Large intestine (tissue), 3 donors: ENCODE data around the gene SRGAP2C. TPM values are rescaled to one million over a fixed set of nuclear protein-coding genes. Genes with fewer than 3 reads are reported as not detected.
"Not testable (repeated sequence)": the region's sequence is repeated elsewhere in the genome, so short reads cannot be mapped to it uniquely, and the experiment has no call there.

Experiments used
- DNase-seq, 2 donors: peaks; one replicate each; pipeline versions ENCODE4 v3.0.0 to v3.0.0-alpha.2; 2013
- H3K27ac ChIP-seq: one replicate; pipeline ENCODE4 v1.5.1; 2013; ENCODE audit warnings: low read length
- H3K27me3 ChIP-seq: 2 replicates; pipeline ENCODE4 v1.6.1; 2013; ENCODE audit warnings: low read length; ENCODE audit not compliant: control insufficient read depth, insufficient read depth
- H3K36me3 ChIP-seq: 2 replicates; pipeline ENCODE4 v1.6.1; 2013; ENCODE audit warnings: low read length; ENCODE audit not compliant: control insufficient read depth, insufficient read depth
- H3K4me1 ChIP-seq: one replicate; pipeline ENCODE4 v1.6.1; 2013; ENCODE audit warnings: low read length; ENCODE audit not compliant: control insufficient read depth, insufficient read depth
- H3K4me3 ChIP-seq: one replicate; pipeline ENCODE4 v1.5.1; 2013; ENCODE audit warnings: low read length
- H3K9me3 ChIP-seq: one replicate; pipeline ENCODE4 v1.6.1; 2013; ENCODE audit warnings: mild to moderate bottlenecking, low read depth, low read length, moderate library complexity; ENCODE audit not compliant: control insufficient read depth
- WGBS: methylation state at CpG from one replicate; pipeline ENCODE4 v1.1.5; 2013; ENCODE audit warnings: low lambda C conversion rate; ENCODE audit not compliant: insufficient coverage; 5-methylcytosine and 5-hydroxymethylcytosine counted together
- polyA plus RNA-seq: library from polyadenylated mRNA; unstranded; fragments of 120-200 nt; gene quantifications from one replicate; pipeline ENCODE4 v1.2.1, GENCODE V29; 2013

SRGAP2C gene
- polyA plus RNA-seq, 1 donor = 6.6 TPM

- no CpG with 5 or more reads among the region's 5 CpGs for WGBS
- DNase-seq, H3K27ac ChIP-seq: not testable (repeated sequence)
These were observed 194.0 kb downstream of the SRGAP2C start for GRCh38 chr1:121378757-121379156.

DNA sequence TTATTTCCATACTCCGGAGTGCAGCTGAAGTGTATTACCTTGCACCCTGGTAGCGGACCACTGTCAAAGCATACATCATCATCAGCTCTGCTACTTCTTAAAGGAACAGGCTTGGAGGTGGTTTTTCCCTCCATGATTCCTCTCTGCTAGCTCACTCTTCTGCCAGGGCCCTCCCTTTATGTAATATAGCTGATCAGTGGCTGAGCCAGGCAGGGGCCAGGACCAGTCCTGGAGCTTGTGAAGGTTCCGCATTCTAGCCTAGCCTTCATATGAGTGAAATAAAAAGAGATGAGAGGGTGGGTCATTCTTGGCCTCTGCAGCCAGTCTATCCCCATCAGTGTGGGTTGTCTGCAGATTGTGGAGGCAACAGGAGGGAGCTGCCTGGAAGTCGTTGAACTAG lies 200.0 kb downstream of the SRGAP2C start:
- not testable (repeated sequence) for H3K36me3 ChIP-seq, H3K4me3 ChIP-seq, H3K4me1 ChIP-seq, H3K9me3 ChIP-seq, H3K27me3 ChIP-seq, DNase-seq, H3K27ac ChIP-seq
- WGBS = no CpG with 5 or more reads among the region's 4 CpGs

More at GRCh38 chr1:121378757-121379156, 194.0 kb downstream of the SRGAP2C start:
- not testable (repeated sequence) for H3K36me3 ChIP-seq, H3K27me3 ChIP-seq, H3K4me3 ChIP-seq, H3K4me1 ChIP-seq, H3K9me3 ChIP-seq

DNA sequence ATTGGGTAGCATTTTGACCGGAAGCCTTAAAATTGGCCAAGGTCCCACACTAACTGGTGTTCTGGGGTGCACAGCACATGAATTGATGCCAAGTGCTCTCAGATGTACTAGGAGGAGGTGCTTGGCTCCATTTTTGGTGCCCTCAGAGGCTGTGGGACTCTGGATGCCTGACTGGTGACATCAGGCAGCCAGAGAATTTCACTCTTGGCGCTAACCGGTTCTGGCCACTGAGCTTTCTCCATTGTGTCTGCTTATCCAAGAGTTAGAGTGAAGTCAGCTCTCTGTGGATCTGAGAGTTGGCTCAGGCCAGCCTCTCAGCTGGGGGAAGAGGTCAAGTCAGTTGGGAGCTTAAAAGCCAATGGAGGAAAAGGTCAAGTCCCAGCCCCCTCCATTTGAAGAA lies 200.4 kb downstream of the SRGAP2C start:
- no CpG with 5 or more reads among the region's 3 CpGs for WGBS
- DNase-seq, H3K27me3 ChIP-seq, H3K4me1 ChIP-seq, H3K9me3 ChIP-seq, H3K36me3 ChIP-seq, H3K4me3 ChIP-seq, H3K27ac ChIP-seq: not testable (repeated sequence)

DNA sequence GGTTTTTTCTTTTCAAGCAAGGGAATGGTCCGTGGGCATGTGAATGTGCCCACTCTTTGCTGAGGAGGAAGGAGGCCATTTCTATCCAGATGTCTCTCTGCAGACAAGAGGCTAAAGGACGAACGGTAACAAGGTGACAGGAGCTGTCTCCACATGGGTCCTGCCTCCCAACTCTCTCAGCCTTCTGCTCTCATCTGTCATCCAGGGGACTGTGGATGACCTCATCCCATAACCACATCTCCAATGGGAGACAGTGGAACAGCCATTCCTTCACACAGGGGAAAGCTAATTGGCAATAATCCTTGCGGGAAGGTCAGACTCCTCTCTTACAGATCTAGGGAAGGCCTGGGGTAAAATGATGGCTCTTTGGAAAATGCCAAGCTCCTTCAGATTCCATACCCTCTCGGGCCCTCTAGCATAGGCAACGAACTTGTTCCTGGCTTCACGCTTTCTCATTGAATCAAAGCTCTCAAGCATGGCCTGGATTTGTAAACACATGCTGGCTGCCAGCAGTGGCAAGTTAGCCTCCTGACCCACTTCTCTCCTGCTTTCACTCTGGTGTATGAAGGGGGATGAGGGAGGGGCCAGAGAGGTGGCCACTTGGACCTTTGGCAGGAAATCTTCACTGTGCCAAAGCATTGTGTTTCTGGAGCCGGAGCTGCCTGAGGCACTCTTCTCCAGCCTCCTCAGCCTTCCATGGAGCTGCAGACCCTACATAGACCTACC lies 201.0 kb downstream of the SRGAP2C start:
- H3K4me3 ChIP-seq, DNase-seq: not testable (repeated sequence)

GRCh38 chr1:121386319-121386948 lies 201.7 kb downstream of the SRGAP2C start:
- DNase-seq, H3K27me3 ChIP-seq, H3K9me3 ChIP-seq, H3K36me3 ChIP-seq, H3K4me1 ChIP-seq, H3K4me3 ChIP-seq, H3K27ac ChIP-seq: not testable (repeated sequence)
- WGBS = no CpG with 5 or more reads among the region's 8 CpGs

More for the DNA sequence above, 201.0 kb downstream of the SRGAP2C start:
- no CpG with 5 or more reads among the region's 8 CpGs for WGBS
- H3K9me3 ChIP-seq, H3K36me3 ChIP-seq, H3K4me1 ChIP-seq, H3K27ac ChIP-seq, H3K27me3 ChIP-seq: not testable (repeated sequence)

DNA sequence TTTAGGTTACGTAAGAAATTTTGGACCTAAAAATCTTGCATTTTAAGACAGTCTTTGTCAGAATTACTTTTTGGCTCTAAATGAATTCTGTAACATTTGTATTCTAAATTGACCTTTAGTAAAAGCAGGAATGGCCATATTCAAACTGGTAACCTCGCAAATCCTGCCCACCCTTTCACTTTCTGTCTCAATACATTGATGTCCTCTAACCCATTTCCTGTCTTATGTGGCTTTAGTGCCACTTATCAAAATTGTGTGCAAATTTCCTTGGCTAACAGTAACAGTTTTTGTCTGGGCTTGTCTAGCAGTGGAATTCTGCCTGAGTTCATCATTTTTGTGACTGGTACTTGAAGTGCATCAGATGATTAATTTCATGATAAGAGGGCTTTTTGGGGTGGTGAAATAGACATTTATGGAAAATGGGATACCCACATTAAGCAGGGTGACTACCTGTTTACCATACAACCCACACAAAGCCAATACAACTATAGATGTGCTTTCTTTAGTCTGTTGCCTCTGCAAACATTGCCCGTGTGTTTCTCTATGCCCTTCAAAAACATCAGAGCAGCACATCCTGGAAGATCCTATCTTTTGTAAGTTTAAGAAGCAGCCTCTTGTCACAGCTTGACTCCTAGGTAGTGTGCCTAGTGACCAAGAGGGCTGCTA lies 205.3 kb downstream of the SRGAP2C start:
- not testable (repeated sequence) for H3K4me1 ChIP-seq

DNA sequence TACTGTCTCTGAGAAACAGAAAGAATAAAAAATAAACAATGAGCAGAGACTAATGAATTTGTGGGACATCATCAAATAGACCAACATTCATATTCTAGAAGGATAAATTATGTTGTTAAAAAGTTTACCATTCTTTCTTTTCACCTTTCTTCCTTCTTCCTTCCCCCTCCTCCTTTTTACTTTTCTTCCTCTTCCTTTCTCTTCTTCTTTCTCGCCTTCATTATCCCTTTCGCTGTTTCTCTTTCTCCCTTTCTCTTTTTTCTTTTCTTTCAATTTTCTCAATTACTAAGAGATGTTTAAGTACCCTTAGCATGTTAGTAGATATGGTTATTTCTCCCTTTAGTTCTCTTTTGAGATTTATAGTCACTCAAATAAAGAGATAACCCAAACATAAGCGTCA lies 207.4 kb downstream of the SRGAP2C start:
- not testable (repeated sequence) for H3K4me3 ChIP-seq, H3K27me3 ChIP-seq, H3K27ac ChIP-seq, H3K9me3 ChIP-seq, H3K36me3 ChIP-seq, H3K4me1 ChIP-seq, DNase-seq
- WGBS = 100% methylated on average over 2 of the region's 3 CpGs

More for the DNA sequence above, 205.3 kb downstream of the SRGAP2C start:
- not testable (repeated sequence) for H3K27ac ChIP-seq, DNase-seq, H3K36me3 ChIP-seq, H3K9me3 ChIP-seq, H3K27me3 ChIP-seq, H3K4me3 ChIP-seq
- WGBS = no CpG with 5 or more reads among the region's 3 CpGs

GRCh38 chr1:121395718-121396201 lies 211.0 kb downstream of the SRGAP2C start:
- H3K4me3 ChIP-seq = peak overlapping the region; percentile 10
- H3K27me3 ChIP-seq, H3K4me1 ChIP-seq, H3K9me3 ChIP-seq, DNase-seq, H3K27ac ChIP-seq, H3K36me3 ChIP-seq: not testable (repeated sequence)
- no CpG with 5 or more reads among the region's 38 CpGs for WGBS

GRCh38 chr1:121396335-121397081 lies 211.7 kb downstream of the SRGAP2C start:
- not testable (repeated sequence) for H3K27ac ChIP-seq, H3K9me3 ChIP-seq, H3K27me3 ChIP-seq, H3K4me1 ChIP-seq, H3K36me3 ChIP-seq
- peak overlapping the region; percentile 46 for H3K4me3 ChIP-seq
- WGBS = no CpG with 5 or more reads among the region's 88 CpGs
- DNase-seq = peak in 1 of 2 donors; percentile 15

DNA sequence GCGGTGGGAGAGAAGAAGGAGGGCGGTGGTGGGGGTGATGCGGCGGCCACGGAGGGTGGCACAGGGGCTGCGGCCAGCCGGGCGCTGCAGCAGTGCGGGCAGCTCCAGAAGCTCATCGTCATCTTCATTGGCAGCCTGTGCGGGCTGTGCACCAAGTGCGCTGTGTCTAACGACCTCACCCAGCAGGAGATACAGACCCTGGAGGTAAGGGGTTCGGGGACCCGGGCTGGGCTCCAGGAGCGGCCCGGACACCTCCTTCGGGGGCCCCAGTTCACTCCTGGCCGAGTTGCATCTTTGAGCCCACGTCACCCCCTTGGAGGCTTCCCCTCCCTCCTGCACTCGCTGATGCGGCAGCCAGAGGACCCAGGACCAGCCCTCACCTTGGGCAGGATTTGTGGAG lies 212.3 kb downstream of the SRGAP2C start:
- H3K27ac ChIP-seq, H3K9me3 ChIP-seq, H3K4me1 ChIP-seq, H3K27me3 ChIP-seq, H3K36me3 ChIP-seq, DNase-seq: not testable (repeated sequence)
- H3K4me3 ChIP-seq = peak overlapping the region; percentile 46
- no CpG with 5 or more reads among the region's 22 CpGs for WGBS
